PC-9 (cell line): ENCODE data around the gene PYROXD2. TPM values are rescaled to one million over a fixed set of nuclear protein-coding genes. Genes with fewer than 3 reads are reported as not detected.
A peak's percentile ranks its signal among the peaks of the same experiment; 100 is the strongest.

Source experiments
- BruUV-seq: library from RNA; stranded (reverse); fragments of 400-500 nt; replicated peaks from 2 replicates; lab custom pipeline; 2021; lab: Mats Ljungman, UMichigan
- CTCF ChIA-PET: fragments of 300-600 bp; sonication (Branson Sonifier 250); formaldehyde crosslinking; loops from one replicate; lab custom pipeline; 2022; ENCODE audit warnings: antibody characterized with exemption; lab: Charles Lee
- POLR2A ChIA-PET: fragments of 300-600 bp; sonication (Branson Sonifier 250); formaldehyde crosslinking; loops from one replicate; lab custom pipeline; 2022; ENCODE audit warnings: antibody characterized with exemption; ENCODE audit not compliant: unreplicated experiment; lab: Charles Lee
- DNase-seq, 2 experiments: peaks; one replicate each; pipeline versions ENCODE4 v3.0.0 to v3.0.0-alpha.2; 2015 to 2022; ENCODE audit warnings: mixed read lengths in 1 of 2
- H2AFZ ChIP-seq: fragments of 200-600 bp; sonication (generic); 2 replicates; pipeline ENCODE4 v1.8.1; 2017; ENCODE audit warnings: antibody characterized with exemption
- H3F3A ChIP-seq: fragments of 200-600 bp; sonication (generic); 2 replicates; pipeline ENCODE4 v1.8.1; 2017; ENCODE audit warnings: antibody characterized with exemption, mild to moderate bottlenecking, low read depth; ENCODE audit not compliant: insufficient read depth
- H3K27ac ChIP-seq: fragments of 200-600 bp; sonication (generic); 2 replicates; pipeline ENCODE4 v1.6.1; 2016; ENCODE audit warnings: mixed run types
- H3K27me3 ChIP-seq: fragments of 200-600 bp; sonication (generic); 2 replicates; pipeline ENCODE4 v1.6.1; 2016; ENCODE audit warnings: low read depth, mixed run types; ENCODE audit not compliant: insufficient read depth
- H3K36me3 ChIP-seq: fragments of 200-600 bp; sonication (generic); 2 replicates; pipeline ENCODE4 v1.6.1; 2016; ENCODE audit warnings: low read depth, mixed run types
- H3K4me1 ChIP-seq: fragments of 200-600 bp; sonication (generic); replicated peaks from 2 replicates; pipeline ENCODE4 v1.6.1; 2016; ENCODE audit warnings: mixed run types; ENCODE audit not compliant: insufficient read depth
- H3K4me2 ChIP-seq: fragments of 200-600 bp; sonication (generic); 2 replicates; pipeline ENCODE4 v1.6.1; 2017; ENCODE audit warnings: mixed run types
- H3K4me3 ChIP-seq: fragments of 200-600 bp; sonication (generic); 2 replicates; pipeline ENCODE4 v1.6.1; 2016; ENCODE audit warnings: mixed run types
- H3K79me2 ChIP-seq: fragments of 200-600 bp; sonication (generic); 2 replicates; pipeline ENCODE4 v1.6.1; 2017; ENCODE audit warnings: low read depth, mixed run types
- H3K9me2 ChIP-seq: fragments of 200-600 bp; sonication (generic); 2 replicates; pipeline ENCODE4 v1.8.1; 2017; ENCODE audit warnings: mild to moderate bottlenecking; ENCODE audit not compliant: insufficient read depth
- H3K9me3 ChIP-seq: fragments of 200-600 bp; sonication (generic); 2 replicates; pipeline ENCODE4 v1.8.1; 2016; ENCODE audit warnings: low read depth; ENCODE audit not compliant: insufficient read depth
- H4K20me1 ChIP-seq: fragments of 200-600 bp; sonication (generic); 2 replicates; pipeline ENCODE4 v1.8.1; 2017; ENCODE audit not compliant: insufficient read depth
- CTCF ChIP-seq: fragments of 200-600 bp; sonication (generic); conservative IDR thresholded peaks from 2 replicates; pipeline ENCODE4 v1.6.1; 2017; ENCODE audit warnings: mixed run types, antibody characterized with exemption, mild to moderate bottlenecking, moderate library complexity
- EZH2 ChIP-seq: fragments of 200-600 bp; sonication (generic); IDR thresholded peaks from 2 replicates; pipeline ENCODE4 v1.8.0; 2017; ENCODE audit warnings: antibody characterized with exemption, low read depth
- intact Hi-C: fragments of 100-400 bp; cut with micrococcal nuclease; formaldehyde crosslinking; loops from one replicate; pipeline ENCODE4 v1.10.0; 2022; ENCODE audit not compliant: unreplicated experiment
- total RNA-seq: library from RNA; stranded (reverse); gene quantifications from 2 replicates; pipeline ENCODE4 v1.2.3, GENCODE V29; 2021

The PYROXD2 gene
- total RNA-seq, 1 experiment from 2014 or later: 28.0 TPM

- Histone ChIP-seq H3K4me3 (no peak overlapping the region), H4K20me1 (no peaks in the 10 kb centered on the region), H3K9me2 (no peaks in the 10 kb centered on the region), H3K27ac (no peak overlapping the region), H3K36me3 (no peaks in the 10 kb centered on the region), H3K79me2 (no peaks in the 10 kb centered on the region), H3K9me3 (no peaks in the 10 kb centered on the region), H3K27me3 (no peaks in the 10 kb centered on the region), H3K4me1 (peaks cover 29% of the 10 kb centered on the region), H3F3A (peaks cover 18% of the 10 kb centered on the region; the same call in 1 of the 2 replicates), H2AFZ (no peak overlapping the region), H3K4me2 (no peak overlapping the region)
- no peak for DNase-seq
- BruUV-seq: no TSS peak
- intact Hi-C loops: no loop called here
- POLR2A ChIA-PET: no interaction called here
- TF ChIP-seq EZH2 (no peak), CTCF (no peak)
- CTCF ChIA-PET: no interaction called here
Measured at GRCh38 chr10:98407744-98408241, 7.2 kb downstream of the PYROXD2 start.

DNA sequence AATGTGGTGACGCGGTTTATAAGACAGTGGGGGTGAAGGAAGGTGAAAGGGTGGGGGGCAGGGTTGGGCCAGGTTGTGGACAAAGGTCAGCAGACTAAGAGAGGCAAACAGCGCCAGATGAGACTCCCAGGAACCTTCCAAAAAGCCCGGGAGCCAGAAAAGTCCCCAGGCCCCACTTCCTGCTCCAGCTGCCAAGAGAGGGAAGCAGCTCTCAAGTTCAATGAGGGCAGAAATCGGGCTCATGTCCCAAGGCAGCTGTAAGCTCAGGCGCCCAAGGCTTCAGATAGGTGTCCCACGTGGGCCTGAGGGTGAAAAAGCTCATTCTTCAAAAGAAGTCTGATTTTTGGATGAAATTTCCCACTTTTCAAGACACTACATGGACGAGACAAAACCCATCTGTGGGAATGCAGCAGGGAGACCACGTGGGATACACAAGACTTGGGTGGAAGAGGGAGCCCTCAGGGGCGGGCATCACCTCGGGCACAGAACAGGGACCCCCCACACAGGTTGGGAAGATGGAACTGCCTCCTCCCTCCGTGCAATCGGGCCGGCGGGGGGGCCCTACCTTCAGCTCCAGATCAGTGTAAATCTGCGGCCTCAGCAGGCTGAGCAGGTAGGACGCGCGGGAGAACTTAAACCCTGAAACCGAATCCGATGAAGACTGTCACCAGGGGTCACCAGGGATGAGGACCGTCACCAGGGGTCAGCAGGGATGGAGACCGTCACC, 7.8 kb downstream of the PYROXD2 start:
- no peaks in the 10 kb centered on the region for H3K79me2 ChIP-seq
- no peaks in the 10 kb centered on the region for H4K20me1 ChIP-seq
- H3K4me2 ChIP-seq: no peak overlapping the region
- no peak overlapping the region for H2AFZ ChIP-seq
- intact Hi-C loops: no loop called here
- POLR2A ChIA-PET: no interaction called here
- H3K9me3 ChIP-seq: no peaks in the 10 kb centered on the region
- no peaks in the 10 kb centered on the region for H3K27me3 ChIP-seq
- no TSS peak for BruUV-seq
- peaks cover 18% of the 10 kb centered on the region; the same call in 1 of the 2 replicates for H3F3A ChIP-seq
- H3K4me3 ChIP-seq: no peak overlapping the region
- DNase-seq: no peak
- no peak overlapping the region for H3K27ac ChIP-seq
- no peak for TF ChIP-seq CTCF
- no peak for TF ChIP-seq EZH2
- H3K9me2 ChIP-seq: no peaks in the 10 kb centered on the region
- H3K4me1 ChIP-seq: peaks cover 29% of the 10 kb centered on the region
- CTCF ChIA-PET: no interaction called here
- no peaks in the 10 kb centered on the region for H3K36me3 ChIP-seq

DNA sequence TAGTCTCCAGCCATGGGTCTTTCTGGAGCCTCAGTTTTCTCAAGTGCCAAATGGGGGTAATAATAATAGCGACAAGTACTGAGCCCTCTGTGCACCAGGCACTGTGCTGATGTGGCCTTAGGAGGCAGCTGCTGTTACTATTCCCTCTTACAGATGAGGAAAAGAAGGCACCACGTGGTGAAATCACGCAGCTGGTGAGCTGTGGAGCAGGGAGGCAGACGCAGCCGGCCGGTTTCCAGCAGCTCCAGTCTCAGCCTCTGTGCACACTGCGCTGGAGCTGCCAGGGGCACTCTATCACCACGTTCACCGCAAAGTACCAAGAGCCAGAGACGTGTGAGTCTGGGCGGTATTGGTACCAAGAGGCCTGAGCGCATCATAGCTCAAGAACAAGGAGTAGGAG, 9.6 kb downstream of the PYROXD2 start:
- intact Hi-C loops: no loop called here
- POLR2A ChIA-PET: no interaction called here
- no peaks in the 10 kb centered on the region for H3K36me3 ChIP-seq
- peak overlapping the region; percentile 73 for H3K4me2 ChIP-seq
- no peak overlapping the region for H2AFZ ChIP-seq
- BruUV-seq: no TSS peak
- H3K4me3 ChIP-seq: no peak overlapping the region
- CTCF ChIA-PET: interaction anchor here (0.6 kb wide), 1 partner anchor 20 kb away, joined by 3 read pairs; no protein-coding TSS in a partner anchor
- TF ChIP-seq CTCF (no peak), EZH2 (no peak)
- no peaks in the 10 kb centered on the region for H3K27me3 ChIP-seq
- no peaks in the 10 kb centered on the region for H3K9me2 ChIP-seq
- H3F3A ChIP-seq: peaks cover 18% of the 10 kb centered on the region; the same call in 1 of the 2 replicates
- H3K4me1 ChIP-seq: peaks cover 29% of the 10 kb centered on the region
- H3K79me2 ChIP-seq: no peaks in the 10 kb centered on the region
- H3K9me3 ChIP-seq: no peaks in the 10 kb centered on the region
- peak overlapping the region; percentile 90; the same call in 1 of the 2 replicates for H3K27ac ChIP-seq
- no peaks in the 10 kb centered on the region for H4K20me1 ChIP-seq
- DNase-seq: no peak
